ENCODE measurements around the gene SOX6. TPM values are rescaled to one million over a fixed set of nuclear protein-coding genes. Genes with fewer than 3 reads are reported as not detected.
"Not testable (repeated sequence)": the region's sequence is repeated elsewhere in the genome, so short reads cannot be mapped to it uniquely, and the experiment has no call there.

Gene SOX6
- total RNA-seq, 1 experiment from 2014 or later, result 0.21 TPM

DNA sequence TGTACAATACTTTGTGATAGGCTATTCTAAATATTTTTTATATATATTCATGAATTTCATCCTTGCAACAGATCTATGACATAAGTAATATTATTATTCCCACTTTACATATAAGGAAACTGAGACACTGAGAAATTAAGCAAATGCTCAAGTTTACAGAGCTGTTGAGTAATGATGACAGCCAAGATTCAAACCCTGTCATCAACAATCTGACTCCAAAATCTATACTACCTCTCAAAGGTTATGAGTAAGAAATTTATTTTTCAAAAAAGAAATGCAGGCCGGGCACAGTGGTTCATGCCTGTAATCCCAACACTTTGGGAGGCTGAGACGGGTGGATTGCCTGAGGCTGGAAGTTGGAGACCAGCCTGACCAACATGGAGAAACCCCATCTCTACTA is 22.6 kb upstream of the SOX6 start:
- no peak for TF ChIP-seq TCF7L2 (IDR thresholded peaks at IDR 0.05; ENCODE audit: low read depth, low read length)
- TF ChIP-seq, protein P1, sequence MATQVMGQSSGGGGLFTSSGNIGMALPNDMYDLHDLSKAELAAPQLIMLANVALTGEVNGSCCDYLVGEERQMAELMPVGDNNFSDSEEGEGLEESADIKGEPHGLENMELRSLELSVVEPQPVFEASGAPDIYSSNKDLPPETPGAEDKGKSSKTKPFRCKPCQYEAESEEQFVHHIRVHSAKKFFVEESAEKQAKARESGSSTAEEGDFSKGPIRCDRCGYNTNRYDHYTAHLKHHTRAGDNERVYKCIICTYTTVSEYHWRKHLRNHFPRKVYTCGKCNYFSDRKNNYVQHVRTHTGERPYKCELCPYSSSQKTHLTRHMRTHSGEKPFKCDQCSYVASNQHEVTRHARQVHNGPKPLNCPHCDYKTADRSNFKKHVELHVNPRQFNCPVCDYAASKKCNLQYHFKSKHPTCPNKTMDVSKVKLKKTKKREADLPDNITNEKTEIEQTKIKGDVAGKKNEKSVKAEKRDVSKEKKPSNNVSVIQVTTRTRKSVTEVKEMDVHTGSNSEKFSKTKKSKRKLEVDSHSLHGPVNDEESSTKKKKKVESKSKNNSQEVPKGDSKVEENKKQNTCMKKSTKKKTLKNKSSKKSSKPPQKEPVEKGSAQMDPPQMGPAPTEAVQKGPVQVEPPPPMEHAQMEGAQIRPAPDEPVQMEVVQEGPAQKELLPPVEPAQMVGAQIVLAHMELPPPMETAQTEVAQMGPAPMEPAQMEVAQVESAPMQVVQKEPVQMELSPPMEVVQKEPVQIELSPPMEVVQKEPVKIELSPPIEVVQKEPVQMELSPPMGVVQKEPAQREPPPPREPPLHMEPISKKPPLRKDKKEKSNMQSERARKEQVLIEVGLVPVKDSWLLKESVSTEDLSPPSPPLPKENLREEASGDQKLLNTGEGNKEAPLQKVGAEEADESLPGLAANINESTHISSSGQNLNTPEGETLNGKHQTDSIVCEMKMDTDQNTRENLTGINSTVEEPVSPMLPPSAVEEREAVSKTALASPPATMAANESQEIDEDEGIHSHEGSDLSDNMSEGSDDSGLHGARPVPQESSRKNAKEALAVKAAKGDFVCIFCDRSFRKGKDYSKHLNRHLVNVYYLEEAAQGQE (IDR thresholded peaks at IDR 0.05; ENCODE audit: insufficient read depth in 1 of 2, low read depth in 2 of 2, low read length in 1 of 2), result no peak
- TF ChIP-seq, protein P2, sequence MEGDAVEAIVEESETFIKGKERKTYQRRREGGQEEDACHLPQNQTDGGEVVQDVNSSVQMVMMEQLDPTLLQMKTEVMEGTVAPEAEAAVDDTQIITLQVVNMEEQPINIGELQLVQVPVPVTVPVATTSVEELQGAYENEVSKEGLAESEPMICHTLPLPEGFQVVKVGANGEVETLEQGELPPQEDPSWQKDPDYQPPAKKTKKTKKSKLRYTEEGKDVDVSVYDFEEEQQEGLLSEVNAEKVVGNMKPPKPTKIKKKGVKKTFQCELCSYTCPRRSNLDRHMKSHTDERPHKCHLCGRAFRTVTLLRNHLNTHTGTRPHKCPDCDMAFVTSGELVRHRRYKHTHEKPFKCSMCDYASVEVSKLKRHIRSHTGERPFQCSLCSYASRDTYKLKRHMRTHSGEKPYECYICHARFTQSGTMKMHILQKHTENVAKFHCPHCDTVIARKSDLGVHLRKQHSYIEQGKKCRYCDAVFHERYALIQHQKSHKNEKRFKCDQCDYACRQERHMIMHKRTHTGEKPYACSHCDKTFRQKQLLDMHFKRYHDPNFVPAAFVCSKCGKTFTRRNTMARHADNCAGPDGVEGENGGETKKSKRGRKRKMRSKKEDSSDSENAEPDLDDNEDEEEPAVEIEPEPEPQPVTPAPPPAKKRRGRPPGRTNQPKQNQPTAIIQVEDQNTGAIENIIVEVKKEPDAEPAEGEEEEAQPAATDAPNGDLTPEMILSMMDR (IDR thresholded peaks at IDR 0.05), result no peak
- no peak for TF ChIP-seq POLR2AphosphoS5 (IDR thresholded peaks at IDR 0.05; ENCODE audit: low read depth, low read length)
- no peak for TF ChIP-seq SIN3A (IDR thresholded peaks at IDR 0.05; ENCODE audit: borderline replicate concordance, insufficient read depth, low read depth, low read length)
- Histone ChIP-seq H3K4me1 (ENCODE audit: control insufficient read depth, insufficient read depth, low read length) (no peaks in the 10 kb centered on the region), H3K27me3 (ENCODE audit: control insufficient read depth, insufficient read depth, low read length) (no peaks in the 10 kb centered on the region), H3K4me3 (ENCODE audit: low read depth in 2 of 2, low read length in 2 of 2) (no peak overlapping the region), H3K27ac (ENCODE audit: low read length) (no peak overlapping the region), H3K9me3 (ENCODE audit: control insufficient read depth, insufficient read depth, low read depth, low read length) (no peaks in the 10 kb centered on the region), H3K36me3 (ENCODE audit: control insufficient read depth, insufficient read depth, low read length) (no peaks in the 10 kb centered on the region)
- DNase-seq (ENCODE audit: low read depth, low spot score) (no peak), ATAC-seq (no peak)
- in situ Hi-C loops (cut with HindIII; ENCODE audit: low pct_unique_long_range_greater_than_20kb, low sequenced_read_pairs), result no loop called here
- ChIA-PET CTCF (no interaction called here), POLR2A (no interaction called here)
- no TSS peak for BruUV-seq (replicated peaks)
- intact Hi-C loops (cut with micrococcal nuclease; ENCODE audit: unreplicated experiment), result no loop called here

DNA sequence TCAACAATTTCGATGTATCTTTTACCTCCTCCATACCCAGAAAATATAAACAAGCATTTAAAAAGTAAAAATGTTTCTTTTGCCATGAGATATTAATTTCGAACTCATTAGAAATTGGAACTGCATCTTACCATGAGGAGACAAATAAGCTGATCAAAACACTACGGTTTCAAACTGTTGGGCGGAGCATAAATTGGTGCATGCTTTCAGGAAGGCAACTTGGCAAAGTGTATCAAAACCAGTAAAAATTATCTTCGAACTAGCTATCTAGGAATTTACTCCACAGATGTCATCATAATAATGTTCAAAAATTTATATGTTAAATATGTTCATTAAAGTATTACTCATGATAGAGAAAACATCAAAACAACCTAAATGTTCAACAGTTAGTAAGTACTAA is 21.4 kb upstream of the SOX6 start:
- Histone ChIP-seq H3K27me3 (ENCODE audit: control insufficient read depth, insufficient read depth, low read length) (no peaks in the 10 kb centered on the region), H3K4me3 (ENCODE audit: low read depth in 2 of 2, low read length in 2 of 2) (no peak overlapping the region), H3K27ac (ENCODE audit: low read length) (no peak overlapping the region), H3K4me1 (ENCODE audit: control insufficient read depth, insufficient read depth, low read length) (no peaks in the 10 kb centered on the region), H3K9me3 (ENCODE audit: control insufficient read depth, insufficient read depth, low read depth, low read length) (no peaks in the 10 kb centered on the region), H3K36me3 (ENCODE audit: control insufficient read depth, insufficient read depth, low read length) (no peaks in the 10 kb centered on the region)
- BruUV-seq (replicated peaks), result no TSS peak
- ATAC-seq, result no peak
- ChIA-PET POLR2A (no interaction called here), CTCF (no interaction called here)
- no peak for DNase-seq (ENCODE audit: low read depth, low spot score)
- TF ChIP-seq POLR2AphosphoS5 (IDR thresholded peaks at IDR 0.05; ENCODE audit: low read depth, low read length), result no peak
- TF ChIP-seq TCF7L2 (IDR thresholded peaks at IDR 0.05; ENCODE audit: low read depth, low read length), result no peak
- no peak for TF ChIP-seq SIN3A (IDR thresholded peaks at IDR 0.05; ENCODE audit: borderline replicate concordance, insufficient read depth, low read depth, low read length)
- TF ChIP-seq, protein P2 (IDR thresholded peaks at IDR 0.05), result no peak
- TF ChIP-seq, protein P1 (IDR thresholded peaks at IDR 0.05; ENCODE audit: insufficient read depth in 1 of 2, low read depth in 2 of 2, low read length in 1 of 2), result no peak
- in situ Hi-C loops (cut with HindIII; ENCODE audit: low pct_unique_long_range_greater_than_20kb, low sequenced_read_pairs) (no loop called here), intact Hi-C loops (cut with micrococcal nuclease; ENCODE audit: unreplicated experiment) (no loop called here)

DNA sequence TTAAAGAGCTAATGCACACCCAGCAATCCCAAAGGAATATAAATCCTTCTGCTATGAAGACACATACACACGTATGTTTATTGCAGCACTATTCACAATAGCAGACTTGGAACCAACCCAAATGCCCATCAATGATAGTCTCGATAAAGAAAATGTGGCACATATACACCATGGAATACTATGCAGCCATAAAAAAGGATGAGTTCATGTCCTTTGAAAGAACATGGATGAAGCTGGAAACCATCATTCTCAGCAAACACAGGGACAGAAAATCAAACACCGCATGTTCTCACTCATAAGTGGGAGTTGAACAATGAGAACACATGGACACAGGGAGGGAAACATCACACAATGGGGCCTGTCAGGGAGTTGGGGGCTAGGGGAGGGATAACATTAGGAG is 19.3 kb upstream of the SOX6 start:
- CTCF ChIA-PET; BruUV-seq (replicated peaks); DNase-seq (ENCODE audit: low read depth, low spot score); H3K4me3 ChIP-seq (ENCODE audit: low read depth in 2 of 2, low read length in 2 of 2); intact Hi-C loops (cut with micrococcal nuclease; ENCODE audit: unreplicated experiment); H3K4me1 ChIP-seq (ENCODE audit: control insufficient read depth, insufficient read depth, low read length); H3K36me3 ChIP-seq (ENCODE audit: control insufficient read depth, insufficient read depth, low read length); H3K27ac ChIP-seq (ENCODE audit: low read length); H3K9me3 ChIP-seq (ENCODE audit: control insufficient read depth, insufficient read depth, low read depth, low read length); POLR2A ChIA-PET; ATAC-seq; H3K27me3 ChIP-seq (ENCODE audit: control insufficient read depth, insufficient read depth, low read length); in situ Hi-C loops (cut with HindIII; ENCODE audit: low pct_unique_long_range_greater_than_20kb, low sequenced_read_pairs): not testable (repeated sequence)
